Measurements from ENCODE around the gene CMKLR1. TPM values are rescaled to one million over a fixed set of nuclear protein-coding genes. Genes with fewer than 3 reads are reported as not detected.

Gene CMKLR1
- total RNA-seq, 1 donor from 2014 or later = 0.44 TPM

DNA sequence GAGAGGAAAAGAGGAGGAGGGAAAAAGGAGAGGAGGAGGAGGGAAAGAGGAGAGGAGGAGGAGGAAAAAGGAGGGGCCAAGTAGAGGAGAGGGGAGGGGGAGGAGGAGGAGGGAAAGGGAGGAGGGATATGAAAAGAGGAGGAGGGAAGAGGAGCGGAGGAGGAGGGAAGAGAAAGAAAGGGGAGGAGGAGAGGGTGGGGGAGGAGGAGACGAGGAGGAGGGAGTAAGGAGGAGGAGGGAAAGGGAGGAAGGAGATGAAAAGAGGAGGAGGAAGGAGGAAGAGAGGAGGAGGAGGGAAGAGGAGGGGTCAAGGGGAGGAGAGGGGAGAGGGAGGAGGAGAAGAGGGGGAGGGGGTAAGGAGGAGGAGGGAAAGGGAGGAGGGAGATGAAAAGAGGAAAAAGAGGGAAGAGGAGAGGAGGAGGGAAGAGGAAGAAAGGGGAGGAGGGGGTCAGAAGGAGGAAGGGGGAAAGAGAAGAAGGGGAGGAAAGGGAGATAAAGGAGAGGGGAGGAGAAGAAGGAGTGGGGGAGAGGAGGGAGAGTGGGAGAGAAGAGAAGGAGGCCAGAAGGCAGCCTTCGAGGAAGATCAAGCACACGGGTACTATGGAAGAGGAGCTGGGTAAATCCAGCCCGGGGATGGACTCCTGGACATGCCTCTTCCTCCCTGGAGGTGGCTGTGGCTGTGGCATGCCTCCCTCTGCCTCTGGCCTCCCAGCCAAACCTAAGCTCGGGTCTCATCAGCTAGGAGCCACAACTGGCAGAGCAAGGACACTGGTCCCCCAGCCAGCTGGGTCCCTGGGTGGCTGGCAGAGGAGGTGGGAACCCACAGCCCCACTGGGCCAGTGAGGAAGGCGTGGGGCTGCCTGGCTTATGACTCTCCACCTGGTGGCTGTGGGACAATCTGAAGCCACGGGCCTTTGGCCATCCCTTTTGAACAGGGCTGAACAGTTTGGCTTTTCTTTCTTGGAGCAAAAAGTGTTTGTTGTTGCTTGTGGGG is 3.0 kb upstream of the CMKLR1 start:
- DNase-seq (ENCODE audit: low read depth, low spot score) = no peak
- TF ChIP-seq, protein P1, sequence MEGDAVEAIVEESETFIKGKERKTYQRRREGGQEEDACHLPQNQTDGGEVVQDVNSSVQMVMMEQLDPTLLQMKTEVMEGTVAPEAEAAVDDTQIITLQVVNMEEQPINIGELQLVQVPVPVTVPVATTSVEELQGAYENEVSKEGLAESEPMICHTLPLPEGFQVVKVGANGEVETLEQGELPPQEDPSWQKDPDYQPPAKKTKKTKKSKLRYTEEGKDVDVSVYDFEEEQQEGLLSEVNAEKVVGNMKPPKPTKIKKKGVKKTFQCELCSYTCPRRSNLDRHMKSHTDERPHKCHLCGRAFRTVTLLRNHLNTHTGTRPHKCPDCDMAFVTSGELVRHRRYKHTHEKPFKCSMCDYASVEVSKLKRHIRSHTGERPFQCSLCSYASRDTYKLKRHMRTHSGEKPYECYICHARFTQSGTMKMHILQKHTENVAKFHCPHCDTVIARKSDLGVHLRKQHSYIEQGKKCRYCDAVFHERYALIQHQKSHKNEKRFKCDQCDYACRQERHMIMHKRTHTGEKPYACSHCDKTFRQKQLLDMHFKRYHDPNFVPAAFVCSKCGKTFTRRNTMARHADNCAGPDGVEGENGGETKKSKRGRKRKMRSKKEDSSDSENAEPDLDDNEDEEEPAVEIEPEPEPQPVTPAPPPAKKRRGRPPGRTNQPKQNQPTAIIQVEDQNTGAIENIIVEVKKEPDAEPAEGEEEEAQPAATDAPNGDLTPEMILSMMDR (conservative IDR thresholded peaks at IDR 0.05) = no peak
- Mint-ChIP-seq H3K9me3 (no peaks in the 10 kb centered on the region), H3K27ac (ENCODE audit: unreplicated experiment) (no peak overlapping the region), H3K36me3 (ENCODE audit: low read depth) (no peaks in the 10 kb centered on the region), H3K4me3 (no peak overlapping the region), H3K4me1 (peaks cover 8% of the 10 kb centered on the region), H3K27me3 (ENCODE audit: low read depth) (peaks cover 13% of the 10 kb centered on the region)

DNA sequence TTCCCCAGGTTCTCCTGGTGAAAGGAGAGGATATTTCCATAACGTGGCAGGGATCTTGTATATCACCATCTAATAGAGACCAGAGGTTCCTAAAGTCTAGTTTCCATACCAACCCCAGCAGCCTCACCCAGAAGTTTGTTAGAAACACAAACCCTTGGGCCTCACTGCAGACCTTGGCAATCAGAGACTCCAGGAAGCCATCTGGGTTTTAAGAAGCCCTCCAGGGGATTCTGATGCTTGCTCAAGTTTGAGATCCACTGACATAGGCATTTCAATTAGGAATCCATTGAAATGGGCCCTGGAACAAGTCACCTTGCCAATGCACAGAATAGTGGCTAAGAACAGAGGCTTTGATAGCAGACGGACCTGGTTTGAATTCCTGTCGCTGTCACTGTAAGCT is 2.2 kb upstream of the CMKLR1 start:
- Mint-ChIP-seq H3K4me3 (no peak overlapping the region), H3K9me3 (no peaks in the 10 kb centered on the region), H3K36me3 (ENCODE audit: low read depth) (no peaks in the 10 kb centered on the region), H3K4me1 (peaks cover 8% of the 10 kb centered on the region), H3K27me3 (ENCODE audit: low read depth) (peaks cover 13% of the 10 kb centered on the region), H3K27ac (ENCODE audit: unreplicated experiment) (no peak overlapping the region)
- TF ChIP-seq, protein P1 (conservative IDR thresholded peaks at IDR 0.05) = no peak
- no peak for DNase-seq (ENCODE audit: low read depth, low spot score)

DNA sequence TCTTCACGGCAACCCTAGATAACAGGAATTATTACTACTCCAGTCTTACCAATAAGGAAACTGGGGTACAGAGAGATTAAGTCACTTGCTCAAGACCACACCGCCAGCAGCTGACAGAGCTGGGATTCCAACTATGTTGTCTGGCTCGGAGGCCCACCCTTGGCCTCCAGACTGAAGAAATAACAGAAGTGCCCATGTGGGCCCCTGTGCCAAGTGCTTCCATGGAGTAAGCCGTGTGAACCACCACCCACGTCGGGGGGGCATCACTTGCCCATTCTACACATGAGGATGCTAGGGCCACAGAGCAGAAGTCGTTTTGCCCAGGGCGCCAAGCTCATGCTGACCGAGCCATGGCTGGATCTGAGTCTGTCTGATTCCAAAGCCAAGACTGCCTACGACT is 926 bp upstream of the CMKLR1 start:
- H3K4me1 Mint-ChIP-seq = peaks cover 8% of the 10 kb centered on the region
- TF ChIP-seq, protein P1 (conservative IDR thresholded peaks at IDR 0.05) = no peak
- no peaks in the 10 kb centered on the region for H3K36me3 Mint-ChIP-seq (ENCODE audit: low read depth)
- H3K4me3 Mint-ChIP-seq = no peak overlapping the region
- no peaks in the 10 kb centered on the region for H3K9me3 Mint-ChIP-seq
- no peak overlapping the region for H3K27ac Mint-ChIP-seq (ENCODE audit: unreplicated experiment)
- peaks cover 13% of the 10 kb centered on the region for H3K27me3 Mint-ChIP-seq (ENCODE audit: low read depth)
- no peak for DNase-seq (ENCODE audit: low read depth, low spot score)

DNA sequence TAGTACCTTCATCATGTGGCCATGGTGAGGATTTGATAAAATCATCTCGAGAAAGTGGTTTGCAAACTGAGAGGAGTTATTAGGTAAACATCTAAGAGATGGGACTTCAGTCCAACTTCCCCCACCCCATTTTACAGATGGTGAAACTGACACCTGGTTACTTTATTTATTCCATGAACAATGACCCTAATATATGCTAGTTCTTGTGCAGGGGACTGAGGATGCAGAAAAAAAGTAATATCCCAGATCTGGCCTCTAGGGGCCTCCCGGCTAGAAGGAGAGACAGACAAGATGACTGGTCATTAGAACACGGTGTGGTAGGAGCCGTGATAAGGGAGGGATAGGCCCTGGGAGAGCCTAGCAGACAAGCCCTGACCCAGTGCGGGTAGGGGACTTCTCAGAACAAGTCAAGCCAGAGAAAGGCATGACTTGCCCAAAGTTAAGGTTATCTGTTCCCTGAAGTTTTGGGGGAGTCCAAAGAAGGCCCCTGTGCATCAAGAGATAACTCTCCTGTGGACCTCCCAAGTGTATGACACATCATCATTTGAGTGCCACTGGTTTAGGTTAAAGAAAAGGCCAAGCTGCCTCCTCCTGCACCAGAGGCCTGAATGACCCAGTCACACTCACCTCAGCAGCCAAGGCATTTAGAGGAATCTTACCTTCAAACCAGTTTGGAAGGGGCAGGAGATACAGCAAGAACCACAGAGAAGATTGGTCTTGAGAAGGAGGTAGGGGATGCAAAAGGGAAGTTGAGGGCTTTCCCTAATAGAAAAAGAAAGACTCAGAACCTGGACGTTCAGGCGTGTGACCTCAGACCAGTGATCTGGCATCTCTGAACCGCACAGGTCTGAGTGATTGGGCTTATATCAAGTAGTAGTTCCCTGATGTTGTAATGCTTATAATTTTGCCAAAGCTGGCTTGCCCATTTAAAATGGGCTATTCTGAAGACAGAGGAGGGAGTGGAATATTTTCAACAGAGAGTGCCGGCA is 1.6 kb downstream of the CMKLR1 start:
- TF ChIP-seq, protein P1 (conservative IDR thresholded peaks at IDR 0.05) = peak; percentile 59
- peaks cover 10% of the 10 kb centered on the region for H3K27me3 Mint-ChIP-seq (ENCODE audit: low read depth)
- H3K36me3 Mint-ChIP-seq (ENCODE audit: low read depth) = no peaks in the 10 kb centered on the region
- no peak overlapping the region for H3K4me3 Mint-ChIP-seq
- peaks cover 8% of the 10 kb centered on the region for H3K4me1 Mint-ChIP-seq
- H3K9me3 Mint-ChIP-seq = no peaks in the 10 kb centered on the region
- DNase-seq (ENCODE audit: low read depth, low spot score) = peak; percentile 15
- H3K27ac Mint-ChIP-seq (ENCODE audit: unreplicated experiment) = no peak overlapping the region

DNA sequence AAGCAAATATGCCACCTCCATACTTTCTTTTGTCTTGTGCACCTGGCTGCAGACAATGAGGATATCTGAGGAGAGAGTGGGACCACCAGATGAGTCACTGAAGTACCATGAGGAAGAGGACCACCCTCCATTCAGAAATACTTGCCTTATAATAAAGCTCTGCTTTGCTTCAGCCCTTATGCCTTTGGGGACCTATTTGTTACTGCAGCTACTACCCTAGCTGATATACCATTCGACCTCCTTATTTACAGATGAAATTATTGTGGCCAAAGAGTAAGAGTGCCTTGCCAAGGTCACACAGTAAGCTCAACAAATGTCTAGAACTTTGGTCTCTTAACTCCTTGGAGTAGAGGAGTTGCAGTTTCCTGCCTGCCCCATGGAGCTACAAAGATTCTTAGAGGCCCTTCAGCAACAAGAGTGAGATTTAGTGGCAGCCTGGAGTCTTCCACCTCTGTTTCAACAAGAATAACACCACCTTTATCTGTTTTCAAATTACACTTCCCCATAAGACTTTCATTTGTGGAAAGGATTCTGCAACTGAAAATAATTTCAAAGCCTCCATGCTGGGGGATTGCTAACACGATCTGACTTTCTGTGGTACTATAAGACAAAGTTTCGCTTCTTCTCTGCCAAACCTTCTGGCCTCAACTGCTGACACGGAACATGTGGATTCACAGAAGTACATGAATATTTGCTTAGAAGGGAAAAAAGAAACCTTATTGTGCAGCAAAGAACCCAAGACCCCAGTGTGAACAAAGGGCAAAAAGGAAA is 3.6 kb downstream of the CMKLR1 start:
- DNase-seq (ENCODE audit: low read depth, low spot score) = no peak

More for the DNA sequence above, 3.6 kb downstream of the CMKLR1 start:
- Mint-ChIP-seq H3K9me3 (no peaks in the 10 kb centered on the region), H3K27me3 (ENCODE audit: low read depth) (peaks cover 9% of the 10 kb centered on the region), H3K4me3 (no peak overlapping the region), H3K36me3 (ENCODE audit: low read depth) (no peaks in the 10 kb centered on the region), H3K4me1 (peaks cover 8% of the 10 kb centered on the region), H3K27ac (ENCODE audit: unreplicated experiment) (no peak overlapping the region)
- TF ChIP-seq, protein P1 (conservative IDR thresholded peaks at IDR 0.05) = no peak
